K562 (cell line): Measurements from ENCODE around the gene LYSMD1. TPM values are rescaled to one million over a fixed set of nuclear protein-coding genes. Genes with fewer than 3 reads are reported as not detected.

Experiments
- ATAC-seq: fragments of 200-7000 bp; cut with Tn5 transposase; 3 replicates; pipeline ENCODE4 v1.9.1; 2020; ENCODE audit warnings: moderate library complexity
- BruUV-seq: library from RNA; stranded (reverse); fragments of 400-500 nt; replicated peaks from 2 replicates; lab custom pipeline; 2021; lab: Mats Ljungman, UMichigan
- CTCF ChIA-PET: fragments of 300-600 bp; formaldehyde crosslinking; extraction: SDS; loops from one replicate; lab custom pipeline; 2021; ENCODE audit warnings: low intra/inter-chr PET ratio; lab: Yijun Ruan, JAX
- POLR2A ChIA-PET: fragments of 300-600, 350-650 bp; sonication (Branson Sonifier 250); formaldehyde crosslinking; extraction: SDS; loops from one replicate; lab custom pipeline; 2021; ENCODE audit warnings: antibody characterized with exemption, inconsistent platforms; lab: Yijun Ruan, JAX
- DNase-seq, 4 experiments: peaks; one replicate each; pipeline versions ENCODE4 v3.0.0 to v3.0.0-alpha.2; 2011 to 2018; ENCODE audit warnings: low spot score in 3 of 4, mixed read lengths in 3 of 4; ENCODE audit errors: extremely low read depth in 1 of 4
- FAIRE-seq: peaks from 2 replicates; lab custom pipeline; 2011; peaks lifted over from hg19 to GRCh38; lab: Jason Lieb, UNC
- H2AFZ ChIP-seq: 2 replicates; pipeline ENCODE4 v1.6.0; 2011; ENCODE audit warnings: low read depth, low read length, control low read depth, inconsistent platforms
- H3K27ac ChIP-seq: fragments of 200-600 bp; 3 replicates; pipeline ENCODE4 v1.8.0; 2011; ENCODE audit warnings: low read depth, mild to moderate bottlenecking, control low read depth, inconsistent platforms, low read length, moderate library complexity, mixed read lengths; ENCODE audit errors: extremely low read depth
- H3K27me3 ChIP-seq, 2 experiments: fragments of 300-600 bp in 1 of 2; 2 replicates in 1 of 2; 3 replicates in 1 of 2; pipeline versions ENCODE4 v1.6.0 to v1.8.0; 2011; ENCODE audit warnings: inconsistent platforms in 2 of 2, low read length in 2 of 2, mild to moderate bottlenecking in 1 of 2, mixed read lengths in 1 of 2, moderate library complexity in 1 of 2; ENCODE audit not compliant: control insufficient read depth in 2 of 2, insufficient read depth in 2 of 2
- H3K36me3 ChIP-seq: fragments of 300-600 bp; 3 replicates; pipeline ENCODE4 v1.8.0; 2011; ENCODE audit warnings: mild to moderate bottlenecking, low read length, inconsistent platforms; ENCODE audit not compliant: control insufficient read depth, insufficient read depth
- H3K4me1 ChIP-seq, 2 experiments: fragments of 200-600 bp in 1 of 2; replicated peaks in 1 of 2; 2 replicates in 1 of 2; 3 replicates in 1 of 2; pipeline versions ENCODE4 v1.5.1 to v1.8.0; 2011; ENCODE audit warnings: inconsistent platforms in 2 of 2, low read length in 2 of 2, mild to moderate bottlenecking in 1 of 2, mixed read lengths in 1 of 2, moderate library complexity in 1 of 2; ENCODE audit not compliant: control insufficient read depth in 2 of 2, insufficient read depth in 2 of 2
- H3K4me2 ChIP-seq: 2 replicates; pipeline ENCODE4 v1.6.1; 2011; ENCODE audit warnings: low read length, control low read depth, inconsistent platforms, mixed read lengths; ENCODE audit not compliant: insufficient read depth
- H3K4me3 ChIP-seq: fragments of 200-600 bp; sonication (generic), shearing (Covaris generic); 2 replicates; pipeline ENCODE4 v1.5.1; 2016; ENCODE audit warnings: control low read depth, inconsistent platforms
- H3K79me2 ChIP-seq: fragments of 200-600 bp; 3 replicates; pipeline ENCODE4 v1.8.0; 2011; ENCODE audit warnings: low read length, inconsistent platforms; ENCODE audit not compliant: control insufficient read depth, insufficient read depth
- H3K9ac ChIP-seq, 2 experiments: 2 replicates each; pipeline versions ENCODE4 v1.6.0 to v1.6.1; 2011; ENCODE audit warnings: low read depth in 2 of 2, low read length in 2 of 2, control low read depth in 1 of 2, inconsistent platforms in 1 of 2, mild to moderate bottlenecking in 1 of 2, mixed read lengths in 1 of 2; ENCODE audit not compliant: insufficient read depth in 1 of 2
- H3K9me1 ChIP-seq: one replicate; pipeline ENCODE4 v1.6.0; 2011; ENCODE audit warnings: inconsistent platforms, mild to moderate bottlenecking, low read length, moderate library complexity; ENCODE audit not compliant: control insufficient read depth, insufficient read depth
- H3K9me3 ChIP-seq: replicated peaks from 2 replicates; pipeline ENCODE4 v1.5.1; 2011; ENCODE audit warnings: low read depth, low read length, inconsistent platforms; ENCODE audit not compliant: control insufficient read depth, insufficient read depth
- H4K20me1 ChIP-seq: replicated peaks from 2 replicates; pipeline ENCODE4 v1.6.1; 2011; ENCODE audit warnings: low read length, inconsistent platforms, mixed read lengths; ENCODE audit not compliant: control insufficient read depth, insufficient read depth
- ARID2 ChIP-seq: fragments of 450-650 bp; IDR thresholded peaks from 2 replicates; pipeline ENCODE4 v1.6.1; 2017; ENCODE audit warnings: antibody characterized with exemption, mild to moderate bottlenecking
- BRD4 ChIP-seq: fragments of 200-600 bp; sonication (generic); IDR thresholded peaks from 2 replicates; pipeline ENCODE4 v1.6.1; 2017; ENCODE audit warnings: inconsistent platforms
- CHCHD3 ChIP-seq: fragments of 250-450 bp; sonication (Bioruptor Pico); IDR thresholded peaks from 2 replicates; pipeline ENCODE4 v2.1.2; 2022; ENCODE audit warnings: mild to moderate bottlenecking
- COPS2 ChIP-seq: fragments of 450-650 bp; conservative IDR thresholded peaks from 2 replicates; pipeline ENCODE4 v1.6.1; 2016; ENCODE audit warnings: mild to moderate bottlenecking, moderate library complexity
- SMARCB1 ChIP-seq: IDR thresholded peaks from 2 replicates; pipeline ENCODE4 v1.6.1; 2011; ENCODE audit warnings: improper control_type of control experiment, low read depth; ENCODE audit not compliant: insufficient read length
- WGBS: fragments of 100-300 bp; shearing (Covaris generic); methylation state at CpG from one replicate; pipeline ENCODE4 v1.1.6; 2016; ENCODE audit warnings: low coverage, mixed read lengths; ENCODE audit not compliant: insufficient coverage; ENCODE audit errors: missing lambda C conversion rate; 5-methylcytosine and 5-hydroxymethylcytosine counted together
- in situ Hi-C: fragments of 300-500 bp; cut with MboI; formaldehyde crosslinking; loops from 4 replicates; pipeline ENCODE4 v1.15.0; 2018; ENCODE audit warnings: inconsistent platforms, mixed read lengths
- intact Hi-C: fragments of 100-400 bp; cut with micrococcal nuclease; formaldehyde crosslinking; loops from 2 replicates; pipeline ENCODE4 v1.14.2; 2022
- polyA plus RNA-seq, 8 experiments: library from polyadenylated mRNA; depleted of rRNA in 4 of 8; stranded (reverse) in 5 of 8; unstranded in 3 of 8; fragments of >200 nt; fragmentation: Nextera tagmentation in 2 of 8; fragmentation: Illumina TruSeq in 1 of 8; extraction: Ambion mirVana in 2 of 8; extraction: Trizol in 1 of 8; gene quantifications; 2 replicates each; pipeline versions ENCODE4 v1.2.1 to v1.2.3, GENCODE V29; 2011 to 2014; ENCODE audit warnings: inconsistent platforms in 1 of 8, missing spikeins in 1 of 8
- total RNA-seq, 7 experiments: library from RNA; depleted of rRNA in 6 of 7; stranded (reverse); fragments of >200 nt in 6 of 7; fragmentation: Illumina TruSeq in 2 of 7; extraction: Trizol in 2 of 7; gene quantifications; 2 replicates each; pipeline versions ENCODE4 v1.2.1 to v1.2.3, GENCODE V29; 2011 to 2021; ENCODE audit warnings: low replicate concordance in 1 of 7
- TF ChIP-seq, protein P1 (sequence below): fragments of 450-650 bp; IDR thresholded peaks from 2 replicates; pipeline ENCODE4 v1.6.1; 2016; ENCODE audit warnings: low read depth

The LYSMD1 gene
- total and polyA plus RNA-seq, 9 of the 15 experiments (the other 6 are each of a cell fraction or from before 2014, with no cell fraction given), result 2.2 to 9.4 (median 6.0) TPM

- DNase-seq (peak; percentile 91 to 95 (median 92)), ATAC-seq (peak; percentile 92), FAIRE-seq (peak; percentile 80)
- H3K27ac ChIP-seq, result peak within 1 kb of the TSS; percentile 74
- H3K79me2 ChIP-seq, result peaks cover 35% of the 10 kb centered on the region
- no TSS peak for BruUV-seq
- peak within 1 kb of the TSS; percentile 92 to 97 for H3K9ac ChIP-seq
- peak within 1 kb of the TSS; percentile 71 for H3K4me3 ChIP-seq
- peaks cover 11% of the 10 kb centered on the region for H3K36me3 ChIP-seq
- H3K4me2 ChIP-seq, result peak within 1 kb of the TSS; percentile 97
- no peaks in the 10 kb centered on the region for H3K27me3 ChIP-seq
- H4K20me1 ChIP-seq, result no peaks in the 10 kb centered on the region
- no peaks in the 10 kb centered on the region for H3K9me3 ChIP-seq
- H2AFZ ChIP-seq, result peak within 1 kb of the TSS; percentile 89
- in situ Hi-C loops (no loop called here), intact Hi-C loops (loop anchor here (5.0 to 10.0 kb wide), 2 partner anchors 195 to 547 kb away; no protein-coding TSS in a partner anchor)
- CTCF ChIA-PET, result no interaction called here
- no peaks in the 10 kb centered on the region for H3K9me1 ChIP-seq
- peaks cover 8% of the 10 kb centered on the region in 2 experiments; a peak in 4 of 5 replicates for H3K4me1 ChIP-seq
- POLR2A ChIA-PET, result interaction anchor here (0.6 to 2.0 kb wide), 11 partner anchors 12 to 340 kb away, joined by 3 to 10 read pairs (median 4); partner anchors contain the start of genes PSMD4, SCNM1, TMOD4 and ZNF687
- WGBS, result 1% methylated on average over 38 of the region's 42 CpGs
- TF ChIP-seq COPS2 (no peak), BRD4 (no peak), ARID2 (no peak), SMARCB1 (no peak), CHCHD3 (CRISPR knock-in tag) (no peak)
- TF ChIP-seq, protein P1, sequence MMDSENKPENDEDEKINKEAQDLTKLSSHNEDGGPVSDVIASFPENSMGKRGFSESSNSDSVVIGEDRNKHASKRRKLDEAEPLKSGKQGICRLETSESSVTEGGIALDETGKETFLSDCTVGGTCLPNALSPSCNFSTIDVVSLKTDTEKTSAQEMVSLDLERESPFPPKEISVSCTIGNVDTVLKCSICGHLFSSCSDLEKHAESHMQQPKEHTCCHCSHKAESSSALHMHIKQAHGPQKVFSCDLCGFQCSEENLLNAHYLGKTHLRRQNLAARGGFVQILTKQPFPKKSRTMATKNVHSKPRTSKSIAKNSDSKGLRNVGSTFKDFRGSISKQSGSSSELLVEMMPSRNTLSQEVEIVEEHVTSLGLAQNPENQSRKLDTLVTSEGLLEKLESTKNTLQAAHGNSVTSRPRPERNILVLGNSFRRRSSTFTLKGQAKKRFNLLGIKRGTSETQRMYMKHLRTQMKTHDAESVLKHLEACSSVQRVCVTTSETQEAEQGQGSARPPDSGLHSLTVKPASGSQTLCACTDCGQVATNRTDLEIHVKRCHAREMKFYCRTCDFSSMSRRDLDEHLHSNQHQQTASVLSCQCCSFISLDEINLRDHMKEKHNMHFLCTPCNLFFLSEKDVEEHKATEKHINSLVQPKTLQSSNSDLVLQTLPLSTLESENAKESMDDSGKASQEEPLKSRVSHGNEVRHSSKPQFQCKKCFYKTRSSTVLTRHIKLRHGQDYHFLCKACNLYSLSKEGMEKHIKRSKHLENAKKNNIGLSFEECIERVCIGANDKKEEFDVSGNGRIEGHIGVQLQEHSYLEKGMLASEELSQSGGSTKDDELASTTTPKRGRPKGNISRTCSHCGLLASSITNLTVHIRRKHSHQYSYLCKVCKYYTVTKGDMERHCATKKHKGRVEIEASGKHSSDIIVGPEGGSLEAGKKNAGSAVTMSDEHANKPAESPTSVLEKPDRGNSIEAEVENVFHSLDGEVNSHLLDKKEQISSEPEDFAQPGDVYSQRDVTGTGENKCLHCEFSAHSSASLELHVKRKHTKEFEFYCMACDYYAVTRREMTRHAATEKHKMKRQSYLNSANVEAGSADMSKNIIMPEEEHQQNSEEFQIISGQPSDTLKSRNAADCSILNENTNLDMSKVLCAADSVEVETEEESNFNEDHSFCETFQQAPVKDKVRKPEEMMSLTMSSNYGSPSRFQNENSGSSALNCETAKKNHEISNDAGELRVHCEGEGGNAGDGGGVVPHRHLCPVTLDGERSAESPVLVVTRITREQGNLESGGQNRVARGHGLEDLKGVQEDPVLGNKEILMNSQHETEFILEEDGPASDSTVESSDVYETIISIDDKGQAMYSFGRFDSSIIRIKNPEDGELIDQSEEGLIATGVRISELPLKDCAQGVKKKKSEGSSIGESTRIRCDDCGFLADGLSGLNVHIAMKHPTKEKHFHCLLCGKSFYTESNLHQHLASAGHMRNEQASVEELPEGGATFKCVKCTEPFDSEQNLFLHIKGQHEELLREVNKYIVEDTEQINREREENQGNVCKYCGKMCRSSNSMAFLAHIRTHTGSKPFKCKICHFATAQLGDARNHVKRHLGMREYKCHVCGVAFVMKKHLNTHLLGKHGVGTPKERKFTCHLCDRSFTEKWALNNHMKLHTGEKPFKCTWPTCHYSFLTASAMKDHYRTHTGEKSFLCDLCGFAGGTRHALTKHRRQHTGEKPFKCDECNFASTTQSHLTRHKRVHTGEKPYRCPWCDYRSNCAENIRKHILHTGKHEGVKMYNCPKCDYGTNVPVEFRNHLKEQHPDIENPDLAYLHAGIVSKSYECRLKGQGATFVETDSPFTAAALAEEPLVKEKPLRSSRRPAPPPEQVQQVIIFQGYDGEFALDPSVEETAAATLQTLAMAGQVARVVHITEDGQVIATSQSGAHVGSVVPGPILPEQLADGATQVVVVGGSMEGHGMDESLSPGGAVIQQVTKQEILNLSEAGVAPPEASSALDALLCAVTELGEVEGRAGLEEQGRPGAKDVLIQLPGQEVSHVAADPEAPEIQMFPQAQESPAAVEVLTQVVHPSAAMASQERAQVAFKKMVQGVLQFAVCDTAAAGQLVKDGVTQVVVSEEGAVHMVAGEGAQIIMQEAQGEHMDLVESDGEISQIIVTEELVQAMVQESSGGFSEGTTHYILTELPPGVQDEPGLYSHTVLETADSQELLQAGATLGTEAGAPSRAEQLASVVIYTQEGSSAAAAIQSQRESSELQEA, result no peak
These were observed 24.1 kb upstream of the LYSMD1 start, which contains the start of gene VPS72 for GRCh38 chr1:151189637-151190445. Gene VPS72, minus strand, starts transcription at chr1:151190197. Its CDS starts 76 bp downstream, at chr1:151190121.
